HG03342 (cell line): ENCODE measurements around the gene CNTNAP2.
A peak's percentile ranks its signal among the peaks of the same experiment; 100 is the strongest.

Experiments
- ATAC-seq: cut with Tn5 transposase; IDR thresholded peaks from one replicate; pipeline ENCODE4 v1.9.1; 2021; ENCODE audit warnings: mild to moderate bottlenecking, moderate library complexity; ENCODE audit not compliant: unreplicated experiment

Gene CNTNAP2

GRCh38 chr7:147188467-147188866 is 1071.9 kb downstream of the CNTNAP2 start:
- ATAC-seq, result no peak

- ATAC-seq, result no peak
These were observed 1076.9 kb downstream of the CNTNAP2 start for GRCh38 chr7:147193476-147193875.

DNA sequence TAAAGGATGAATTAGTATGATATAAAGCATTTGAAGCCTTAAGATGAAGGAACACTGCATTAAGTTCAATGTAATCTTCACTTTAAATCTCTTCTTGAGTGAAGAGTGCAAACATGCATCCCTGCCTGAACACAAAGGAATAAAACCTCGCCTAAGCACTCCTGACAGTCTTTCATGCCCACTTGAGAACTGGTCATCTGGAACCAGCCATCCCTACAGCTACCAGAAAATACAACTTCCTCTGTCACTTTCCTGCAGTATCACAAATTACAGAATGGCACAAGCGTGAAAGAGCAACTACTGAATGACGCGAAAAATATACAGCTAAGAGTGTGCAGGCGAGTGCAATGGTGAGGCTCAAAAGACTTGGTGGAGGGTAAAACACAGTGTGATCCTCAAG is 1079.9 kb downstream of the CNTNAP2 start:
- no peak for ATAC-seq

DNA sequence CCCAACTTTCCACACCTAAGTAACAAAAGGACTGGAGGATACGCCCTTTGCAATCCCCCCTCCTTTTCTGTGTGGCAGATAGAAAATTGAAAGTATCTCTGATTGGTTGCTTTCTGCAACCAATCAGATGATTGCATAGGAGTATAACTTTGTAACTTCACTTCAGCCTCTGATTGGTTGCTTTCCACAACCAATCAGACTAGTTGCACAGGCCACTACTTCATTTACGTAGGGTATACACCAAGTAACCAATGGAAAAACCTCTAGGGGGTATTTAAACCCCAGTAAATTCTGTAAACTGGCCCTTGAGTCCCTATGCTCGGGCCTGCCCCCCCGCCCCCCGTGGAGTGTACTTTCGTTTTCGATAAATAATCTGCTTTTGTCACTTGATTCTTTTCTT is 1080.4 kb downstream of the CNTNAP2 start:
- no peak for ATAC-seq

DNA sequence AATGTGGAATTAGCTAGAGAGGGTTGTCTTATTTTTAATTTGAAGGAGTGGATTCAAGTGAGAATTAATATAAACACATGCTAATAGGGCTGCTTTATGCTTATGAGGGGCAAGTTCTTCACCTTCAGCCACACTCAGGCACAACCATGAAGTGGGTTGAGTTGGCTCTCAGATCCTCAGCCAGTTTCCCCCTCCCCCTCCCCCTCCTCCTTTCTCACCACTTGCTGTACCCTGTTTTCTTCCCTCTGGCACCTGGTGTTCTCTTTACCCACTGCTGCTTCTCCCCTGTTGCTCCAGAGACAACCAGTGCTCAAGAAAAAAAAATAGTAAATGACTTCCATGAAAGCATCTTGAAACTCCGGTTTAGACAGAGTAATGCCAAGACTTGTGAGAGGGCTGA is 1083.3 kb downstream of the CNTNAP2 start:
- no peak for ATAC-seq

DNA sequence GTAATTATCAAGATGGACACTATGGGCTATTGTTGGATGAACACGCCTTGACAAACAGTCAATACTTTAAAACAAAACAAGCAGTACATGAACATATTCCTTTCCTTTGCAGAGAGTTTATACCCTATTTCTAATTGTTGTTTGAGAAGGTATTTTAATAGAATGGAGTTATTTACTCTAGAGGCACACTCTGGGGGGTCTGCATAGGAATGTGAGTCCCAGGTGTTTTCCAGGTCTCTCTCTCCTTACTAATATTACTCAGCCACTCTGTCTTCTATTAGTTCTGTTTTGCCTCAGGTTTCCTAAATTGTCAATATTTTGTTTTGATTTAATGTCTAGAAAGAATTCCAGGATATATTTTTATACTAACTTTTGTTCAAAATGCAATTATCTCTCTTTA is 1091.4 kb downstream of the CNTNAP2 start:
- no peak for ATAC-seq

- no peak for ATAC-seq
These were observed 1114.7 kb downstream of the CNTNAP2 start for GRCh38 chr7:147231275-147231674.

DNA sequence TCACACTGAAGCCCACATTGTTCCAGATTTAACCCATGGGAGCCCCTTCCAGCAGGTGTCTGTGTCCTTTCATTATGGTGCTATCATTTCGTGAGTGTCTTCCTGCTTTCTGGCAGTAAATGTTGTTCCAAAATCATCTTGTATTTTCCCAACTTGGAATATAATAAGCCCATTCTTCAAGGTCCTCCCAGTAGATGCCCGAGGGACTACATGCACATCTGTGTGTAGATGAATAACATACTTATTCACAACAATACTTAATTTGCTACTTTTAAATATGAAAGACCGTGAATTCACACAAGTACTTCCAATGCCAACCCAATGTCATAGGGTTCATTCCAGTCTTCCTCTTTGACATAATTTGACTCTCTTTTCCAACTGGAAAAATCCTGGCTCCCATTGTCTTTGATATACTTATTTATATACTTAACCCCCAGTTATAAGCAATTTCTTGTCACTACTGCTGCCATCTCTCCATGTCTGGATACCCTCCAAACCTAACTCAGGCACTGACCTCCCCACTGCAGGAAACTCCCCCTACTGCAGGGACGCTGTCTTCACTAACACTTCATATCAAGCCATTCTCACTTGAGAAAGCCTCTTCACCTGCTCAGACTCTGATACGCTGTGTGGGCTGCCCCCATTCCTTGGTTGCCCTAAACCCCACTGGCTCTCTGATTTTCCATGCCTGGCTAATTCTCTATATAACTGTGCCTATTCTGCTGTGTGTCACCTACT is 1119.2 kb downstream of the CNTNAP2 start:
- ATAC-seq, result no peak

- no peak for ATAC-seq
These were observed 1123.9 kb downstream of the CNTNAP2 start for GRCh38 chr7:147240468-147240867.

DNA sequence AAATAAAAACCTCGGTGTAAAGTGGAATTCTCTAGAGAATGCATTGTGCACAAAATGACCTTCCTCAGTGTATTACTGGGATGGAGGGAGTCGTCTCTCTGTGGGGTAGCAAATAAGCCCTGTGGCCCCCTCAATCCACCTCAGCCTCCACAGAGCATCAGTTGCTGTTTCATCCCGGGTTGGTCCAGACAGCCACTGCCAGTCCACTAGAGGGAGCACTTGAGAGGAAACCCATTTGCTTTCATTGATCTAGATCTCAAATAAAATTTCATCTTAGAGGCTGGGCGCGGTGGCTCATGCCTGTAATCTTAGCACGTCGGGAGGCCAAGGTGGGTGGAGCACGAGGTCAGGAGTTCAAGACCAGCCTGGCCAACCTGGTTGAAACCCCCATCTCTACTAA is 1128.7 kb downstream of the CNTNAP2 start:
- ATAC-seq, result peak; percentile 80

DNA sequence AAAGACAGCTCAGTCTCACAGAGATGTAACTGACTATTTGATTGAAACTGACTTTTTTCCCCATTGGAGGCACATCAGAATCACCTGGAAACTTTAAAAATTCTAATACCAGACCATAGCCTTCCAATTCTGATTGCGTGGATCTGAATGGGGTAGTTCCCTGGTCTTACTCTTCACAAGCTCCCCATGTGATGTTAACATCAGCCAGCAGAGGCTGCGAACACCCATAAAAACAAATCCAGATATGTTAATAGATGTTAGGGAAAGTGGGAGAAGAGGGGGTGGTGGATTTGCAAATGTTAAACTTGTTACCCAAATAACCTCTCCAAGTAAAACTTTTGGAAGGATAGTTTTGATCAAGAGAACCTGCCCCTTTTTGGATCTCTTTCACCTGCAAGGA is 1133.4 kb downstream of the CNTNAP2 start:
- ATAC-seq, result no peak

DNA sequence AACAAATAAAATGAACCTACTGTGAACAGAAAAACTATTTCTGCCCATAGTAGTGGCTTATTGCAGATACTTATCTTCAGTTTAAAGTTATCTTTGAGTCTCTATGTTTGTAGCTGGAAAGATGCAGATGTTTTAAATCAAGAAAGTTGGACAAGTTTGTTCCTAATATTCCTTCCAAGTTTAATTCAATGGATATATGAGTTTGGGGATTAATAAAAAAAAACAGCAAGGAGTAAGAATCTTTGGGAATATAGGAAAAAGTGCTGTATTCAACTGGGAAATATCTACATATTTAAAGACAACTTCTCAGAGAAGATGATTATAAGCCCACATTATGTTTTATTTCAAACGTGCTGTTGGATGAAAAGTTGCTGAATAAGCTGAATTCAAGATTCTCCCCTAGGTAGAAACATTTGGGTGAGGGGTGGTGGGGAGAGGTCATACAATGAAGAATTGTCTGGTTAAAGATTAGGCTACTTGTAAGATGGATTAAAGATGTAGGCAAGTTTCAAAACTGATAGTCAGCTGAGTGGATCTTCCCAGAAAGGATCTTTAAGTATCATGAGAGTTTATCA is 1135.2 kb downstream of the CNTNAP2 start:
- no peak for ATAC-seq

DNA sequence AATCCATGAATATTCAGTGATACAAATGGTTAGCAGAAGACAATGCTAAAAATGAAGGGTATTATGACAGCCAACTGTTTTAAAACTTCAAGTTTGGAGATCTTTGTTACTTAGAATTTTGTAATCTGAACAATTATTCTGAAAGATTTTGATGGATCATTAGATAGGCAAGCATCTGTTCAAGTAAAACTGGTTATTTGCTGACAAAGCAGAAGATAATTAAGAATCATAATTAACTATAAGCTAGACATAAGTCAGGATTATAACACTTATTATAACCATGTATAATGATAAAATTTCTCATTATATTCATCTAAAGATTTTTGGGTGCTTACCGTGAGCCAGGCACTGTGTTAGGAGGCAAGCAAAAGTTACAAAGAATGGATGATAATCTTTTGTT is 1145.1 kb downstream of the CNTNAP2 start:
- ATAC-seq, result no peak

DNA sequence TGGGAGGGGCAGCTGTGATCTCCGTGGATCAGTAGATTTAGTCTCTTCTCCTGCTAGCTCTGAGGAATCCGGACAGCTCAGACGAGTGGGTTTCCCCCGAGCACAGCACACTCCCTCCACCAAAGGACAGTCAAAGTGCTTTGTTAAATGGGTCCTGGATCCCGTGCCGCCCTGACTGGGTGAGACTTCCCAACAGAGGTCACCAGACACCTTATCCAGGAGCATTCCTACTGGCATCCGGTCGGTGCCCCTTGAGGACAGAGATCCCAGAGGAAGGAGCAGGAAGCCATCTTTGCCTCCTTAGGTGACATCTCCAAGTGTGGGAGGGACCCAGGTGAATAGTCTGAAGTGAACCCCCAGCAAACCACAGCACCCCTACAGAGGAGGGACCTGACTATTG is 1148.9 kb downstream of the CNTNAP2 start:
- ATAC-seq, result no peak

- no peak for ATAC-seq
These were observed 1159.5 kb downstream of the CNTNAP2 start for GRCh38 chr7:147276106-147276505.

DNA sequence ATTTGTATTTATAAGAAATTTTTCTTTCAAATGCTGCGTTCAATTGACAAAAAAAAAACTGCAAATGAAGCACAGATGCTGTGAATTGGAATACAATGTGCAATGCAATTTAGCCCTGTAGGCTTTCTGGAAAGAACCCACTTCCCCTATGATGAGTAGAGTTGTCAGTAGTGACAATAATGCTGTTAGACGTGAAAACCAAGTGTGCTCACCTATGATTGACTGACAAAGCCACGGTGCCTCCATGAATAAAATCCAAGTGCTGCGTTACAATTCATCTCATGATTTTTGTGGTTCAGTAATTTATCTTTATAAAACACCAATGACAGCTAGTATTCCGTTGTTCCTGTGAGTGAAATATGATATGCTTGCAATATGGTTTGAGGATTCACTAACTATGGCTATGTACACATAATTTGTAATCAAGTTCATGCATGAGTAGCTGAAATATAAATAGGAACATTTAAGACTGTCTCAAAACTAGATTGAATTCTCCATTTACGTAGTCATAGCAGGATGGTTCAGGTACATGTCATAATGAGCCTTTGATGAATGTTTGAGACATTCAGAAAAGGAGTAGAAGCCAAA is 1160.3 kb downstream of the CNTNAP2 start:
- no peak for ATAC-seq

- no peak for ATAC-seq
These were observed 1162.9 kb downstream of the CNTNAP2 start for GRCh38 chr7:147279514-147279913.

- ATAC-seq, result no peak
These were observed 1163.4 kb downstream of the CNTNAP2 start for GRCh38 chr7:147279964-147280374.

- ATAC-seq, result no peak
These were observed 1165.6 kb downstream of the CNTNAP2 start for GRCh38 chr7:147282204-147282603.

DNA sequence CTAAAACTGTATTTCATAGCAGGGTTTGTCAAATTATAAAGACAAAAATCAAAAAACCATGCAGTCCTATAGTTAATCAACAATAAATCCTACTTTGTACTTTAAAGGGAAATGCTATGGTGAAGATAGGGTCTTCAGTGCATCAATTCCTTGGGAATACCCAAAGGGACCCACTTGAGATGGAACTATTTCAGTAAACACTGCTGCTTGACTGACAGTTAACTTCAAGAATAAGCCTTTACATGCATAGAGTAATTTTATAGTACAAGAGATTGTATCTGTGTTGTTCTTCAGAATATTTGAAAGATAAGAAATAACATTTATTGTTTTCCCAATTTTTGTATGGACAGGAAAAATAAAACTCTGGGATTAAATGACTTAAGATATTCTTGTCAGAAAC is 1179.6 kb downstream of the CNTNAP2 start:
- ATAC-seq, result no peak

DNA sequence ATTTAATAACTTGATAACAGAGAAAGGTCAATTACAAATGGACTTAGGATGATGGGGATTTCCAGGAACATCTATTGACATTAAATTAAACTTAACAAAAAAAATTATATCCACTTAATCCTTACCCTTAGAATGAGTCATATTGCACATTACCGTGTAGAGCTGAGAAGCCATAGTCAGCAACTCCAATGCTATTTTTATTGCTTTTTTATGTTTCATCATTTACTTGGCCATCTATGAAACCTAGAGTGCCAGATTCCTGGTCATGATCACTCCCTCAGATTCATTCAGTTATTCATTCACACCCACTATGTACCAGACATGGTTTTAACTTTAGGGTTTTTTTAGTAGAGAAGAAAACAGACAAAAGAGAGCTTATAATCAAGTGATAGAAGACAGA is 1180.4 kb downstream of the CNTNAP2 start:
- no peak for ATAC-seq

GRCh38 chr7:147298611-147299043 is 1182.0 kb downstream of the CNTNAP2 start:
- ATAC-seq, result no peak
